GM12873 (cell line): ENCODE results near the gene TFF2.

Experiments used
- CTCF ChIP-seq: IDR thresholded peaks from 2 replicates; pipeline ENCODE4 v1.5.1; 2012; ENCODE audit warnings: low read depth, mild to moderate bottlenecking, moderate library complexity, low read length, control low read depth; ENCODE audit not compliant: insufficient read depth; ENCODE audit errors: missing control alignments

TFF2 gene

GRCh38 chr21:42395302-42395701 is 44.5 kb upstream of the TFF2 start:
- no peak for TF ChIP-seq CTCF

- TF ChIP-seq CTCF: no peak
Observed at GRCh38 chr21:42393443-42393950, 42.7 kb upstream of the TFF2 start.

GRCh38 chr21:42392731-42393442 is 42.1 kb upstream of the TFF2 start:
- TF ChIP-seq CTCF: no peak

- no peak for TF ChIP-seq CTCF
Observed at GRCh38 chr21:42391297-42391696, 40.5 kb upstream of the TFF2 start.

- TF ChIP-seq CTCF: no peak
Observed at GRCh38 chr21:42390696-42391095, 39.9 kb upstream of the TFF2 start.

GRCh38 chr21:42390193-42390592 is 39.4 kb upstream of the TFF2 start:
- TF ChIP-seq CTCF: no peak

GRCh38 chr21:42389449-42389835 is 38.6 kb upstream of the TFF2 start:
- no peak for TF ChIP-seq CTCF
